Memory B cell (primary cell): ENCODE results near the gene ASIC2.

ENCODE experiments used
- ATAC-seq: fragments of 150-1000 bp; cut with Tn5 transposase; 2 replicates; pipeline ENCODE4 v1.10.0; 2021; ENCODE audit warnings: low read depth, mild to moderate bottlenecking, moderate library complexity
- DNase-seq, 2 donors: peaks; one replicate each; pipeline ENCODE4 v3.0.0; 2022; ENCODE audit warnings: low spot score in 2 of 2
- H3K27ac Mint-ChIP-seq: one replicate; pipeline ENCODE4 v1.8.0; 2022; ENCODE audit warnings: mild to moderate bottlenecking, moderate library complexity, mixed read lengths
- H3K27me3 Mint-ChIP-seq: one replicate; pipeline ENCODE4 v1.8.0; 2022; ENCODE audit warnings: mixed read lengths
- H3K36me3 Mint-ChIP-seq: one replicate; pipeline ENCODE4 v1.8.0; 2022; ENCODE audit warnings: mild to moderate bottlenecking, mixed read lengths
- H3K4me1 Mint-ChIP-seq: one replicate; pipeline ENCODE4 v1.8.0; 2022; ENCODE audit warnings: mixed read lengths
- H3K4me3 Mint-ChIP-seq: one replicate; pipeline ENCODE4 v1.8.0; 2022; ENCODE audit warnings: mild to moderate bottlenecking, moderate library complexity, mixed read lengths
- H3K9me3 Mint-ChIP-seq: one replicate; pipeline ENCODE4 v1.8.0; 2022; ENCODE audit warnings: mixed read lengths

ASIC2 gene

DNA sequence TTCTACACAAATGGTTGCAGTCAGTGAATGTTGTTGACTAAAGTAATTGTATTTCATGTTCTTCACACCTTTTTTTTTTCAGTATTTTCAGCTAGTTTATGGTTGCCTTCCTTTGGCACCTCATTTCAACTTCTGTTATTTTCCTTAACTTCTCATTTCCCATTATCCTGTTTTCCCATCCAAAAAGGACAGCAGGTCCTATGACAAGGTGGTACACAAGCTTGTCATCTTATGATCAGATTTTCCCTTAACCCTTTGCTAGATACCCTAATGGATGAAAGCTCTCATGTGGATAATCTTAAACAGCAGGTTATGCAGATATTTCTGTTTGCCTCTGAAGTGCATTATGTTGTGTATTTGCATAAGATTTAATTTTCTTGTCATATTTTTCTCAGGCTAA is 7.1 kb upstream of the ASIC2 start:
- peaks cover 8% of the 10 kb centered on the region for H3K27me3 Mint-ChIP-seq
- DNase-seq (no peak), ATAC-seq (no peak)
- no peak overlapping the region for H3K4me3 Mint-ChIP-seq
- no peaks in the 10 kb centered on the region for H3K4me1 Mint-ChIP-seq
- no peak overlapping the region for H3K27ac Mint-ChIP-seq
- H3K9me3 Mint-ChIP-seq = peaks cover 3% of the 10 kb centered on the region
- H3K36me3 Mint-ChIP-seq = peaks cover 1% of the 10 kb centered on the region

DNA sequence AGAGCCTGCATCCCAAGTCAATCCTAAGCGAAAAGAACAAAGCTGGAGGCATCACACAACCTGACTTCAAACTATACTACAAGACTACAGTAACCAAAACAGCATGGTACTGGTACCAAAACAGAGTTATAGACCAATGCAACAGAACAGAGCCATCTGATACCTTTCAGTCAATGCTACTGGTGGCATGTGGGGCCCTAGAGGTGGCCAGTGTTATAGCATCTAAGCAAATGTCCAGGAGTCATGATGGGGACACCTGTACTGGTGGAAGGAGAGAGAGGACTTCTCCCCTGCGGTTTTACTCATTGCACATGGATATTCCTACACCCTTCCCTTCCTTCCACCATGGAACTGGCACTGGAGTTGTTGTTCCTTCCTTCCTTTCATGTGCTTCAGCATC is 6.0 kb upstream of the ASIC2 start:
- Mint-ChIP-seq H3K27ac (no peak overlapping the region), H3K36me3 (peaks cover 1% of the 10 kb centered on the region), H3K4me3 (no peak overlapping the region), H3K4me1 (no peaks in the 10 kb centered on the region), H3K9me3 (peaks cover 3% of the 10 kb centered on the region), H3K27me3 (peaks cover 13% of the 10 kb centered on the region)
- ATAC-seq (no peak), DNase-seq (no peak)

DNA sequence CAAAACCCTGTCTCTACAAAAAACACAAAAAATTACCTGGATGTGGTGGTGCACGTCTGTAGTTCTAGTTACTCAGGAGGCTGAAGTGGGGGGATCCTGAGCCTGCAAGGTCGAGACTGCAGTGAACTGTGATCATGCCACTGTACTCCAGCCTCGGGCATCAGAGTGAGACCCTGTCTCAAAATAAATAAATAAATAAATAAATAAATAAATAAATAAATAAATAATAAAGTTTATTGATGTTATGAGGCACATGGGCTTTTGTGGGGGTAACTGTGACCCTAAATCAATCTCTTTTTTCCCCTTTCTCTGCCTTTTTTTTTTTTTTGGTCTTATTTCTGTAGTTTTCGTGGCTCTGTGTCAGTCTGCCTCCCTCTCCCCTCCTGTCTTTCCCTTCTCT is 4.5 kb upstream of the ASIC2 start:
- H3K27ac Mint-ChIP-seq = no peak overlapping the region
- DNase-seq (no peak), ATAC-seq (no peak)
- H3K9me3 Mint-ChIP-seq = peaks cover 3% of the 10 kb centered on the region
- peaks cover 5% of the 10 kb centered on the region for H3K4me1 Mint-ChIP-seq
- peaks cover 1% of the 10 kb centered on the region for H3K36me3 Mint-ChIP-seq
- peaks cover 18% of the 10 kb centered on the region for H3K27me3 Mint-ChIP-seq
- no peak overlapping the region for H3K4me3 Mint-ChIP-seq

DNA sequence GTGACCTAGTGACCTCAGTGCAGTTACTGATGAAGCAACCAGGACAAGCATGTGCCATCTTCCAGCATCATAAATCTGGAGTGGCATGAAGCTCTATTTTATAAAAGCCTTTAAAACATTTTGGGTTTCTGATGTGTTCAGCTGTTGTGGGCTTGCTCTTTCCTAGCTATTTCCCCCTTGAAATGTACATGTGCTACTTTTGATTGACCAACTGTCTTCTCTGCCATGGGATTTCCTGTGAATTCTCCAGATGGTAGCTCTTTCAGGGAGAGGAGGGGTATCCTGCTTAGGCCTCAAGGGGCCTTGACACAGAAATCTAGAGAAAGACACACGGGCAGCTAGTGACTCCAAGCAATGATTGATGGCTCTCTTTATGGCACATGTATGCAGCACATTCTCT is 1.9 kb upstream of the ASIC2 start:
- Mint-ChIP-seq H3K4me1 (peaks cover 10% of the 10 kb centered on the region), H3K27me3 (peaks cover 29% of the 10 kb centered on the region), H3K36me3 (peaks cover 2% of the 10 kb centered on the region), H3K9me3 (peaks cover 3% of the 10 kb centered on the region), H3K27ac (no peak overlapping the region), H3K4me3 (no peak overlapping the region)
- ATAC-seq (no peak), DNase-seq (no peak)

DNA sequence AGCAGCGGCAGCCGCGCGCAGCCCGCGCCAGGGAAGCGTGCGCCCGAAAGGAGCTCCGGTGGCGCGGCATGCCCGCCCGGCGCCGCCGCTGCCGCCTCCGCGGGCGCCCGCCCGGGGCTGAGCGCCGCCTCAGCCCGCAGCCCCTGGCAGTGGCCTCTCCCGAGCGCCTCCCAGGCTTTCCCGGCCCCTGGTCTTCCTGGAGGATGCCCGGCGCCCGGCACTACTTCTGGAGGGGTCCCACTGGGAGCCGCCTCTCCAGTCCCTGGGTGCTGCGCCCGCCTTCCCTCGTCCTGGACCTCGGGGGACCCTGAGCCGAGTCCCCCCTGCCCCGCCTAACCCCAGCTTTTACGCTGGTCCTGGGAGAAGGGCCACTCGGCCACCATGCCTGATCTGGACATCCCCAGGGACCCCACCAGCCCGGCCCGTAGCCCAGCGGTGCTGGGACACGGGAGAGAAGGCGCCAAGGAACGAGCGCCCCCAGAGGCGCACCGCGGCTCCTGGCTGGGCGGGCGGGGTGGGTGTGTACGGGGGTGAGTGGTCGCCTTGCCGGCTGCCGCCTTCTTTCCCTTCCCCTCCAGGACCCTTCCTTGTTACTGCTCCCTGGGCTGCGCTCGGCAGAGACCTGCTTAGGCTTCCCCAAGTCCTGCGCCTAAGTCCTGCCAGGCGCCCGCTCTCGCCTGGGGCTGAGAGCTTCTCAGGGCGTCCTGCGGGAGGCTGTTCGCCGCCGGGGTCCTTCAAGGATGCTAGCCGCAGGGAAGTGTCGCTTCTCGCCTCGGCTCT is 704 bp downstream of the ASIC2 start:
- no peak for ATAC-seq
- H3K36me3 Mint-ChIP-seq = peaks cover 2% of the 10 kb centered on the region
- H3K27me3 Mint-ChIP-seq = peaks cover 38% of the 10 kb centered on the region
- no peak overlapping the region for H3K27ac Mint-ChIP-seq
- H3K9me3 Mint-ChIP-seq = no peaks in the 10 kb centered on the region
- H3K4me3 Mint-ChIP-seq = no peak overlapping the region
- peaks cover 10% of the 10 kb centered on the region for H3K4me1 Mint-ChIP-seq
- no peak for DNase-seq

DNA sequence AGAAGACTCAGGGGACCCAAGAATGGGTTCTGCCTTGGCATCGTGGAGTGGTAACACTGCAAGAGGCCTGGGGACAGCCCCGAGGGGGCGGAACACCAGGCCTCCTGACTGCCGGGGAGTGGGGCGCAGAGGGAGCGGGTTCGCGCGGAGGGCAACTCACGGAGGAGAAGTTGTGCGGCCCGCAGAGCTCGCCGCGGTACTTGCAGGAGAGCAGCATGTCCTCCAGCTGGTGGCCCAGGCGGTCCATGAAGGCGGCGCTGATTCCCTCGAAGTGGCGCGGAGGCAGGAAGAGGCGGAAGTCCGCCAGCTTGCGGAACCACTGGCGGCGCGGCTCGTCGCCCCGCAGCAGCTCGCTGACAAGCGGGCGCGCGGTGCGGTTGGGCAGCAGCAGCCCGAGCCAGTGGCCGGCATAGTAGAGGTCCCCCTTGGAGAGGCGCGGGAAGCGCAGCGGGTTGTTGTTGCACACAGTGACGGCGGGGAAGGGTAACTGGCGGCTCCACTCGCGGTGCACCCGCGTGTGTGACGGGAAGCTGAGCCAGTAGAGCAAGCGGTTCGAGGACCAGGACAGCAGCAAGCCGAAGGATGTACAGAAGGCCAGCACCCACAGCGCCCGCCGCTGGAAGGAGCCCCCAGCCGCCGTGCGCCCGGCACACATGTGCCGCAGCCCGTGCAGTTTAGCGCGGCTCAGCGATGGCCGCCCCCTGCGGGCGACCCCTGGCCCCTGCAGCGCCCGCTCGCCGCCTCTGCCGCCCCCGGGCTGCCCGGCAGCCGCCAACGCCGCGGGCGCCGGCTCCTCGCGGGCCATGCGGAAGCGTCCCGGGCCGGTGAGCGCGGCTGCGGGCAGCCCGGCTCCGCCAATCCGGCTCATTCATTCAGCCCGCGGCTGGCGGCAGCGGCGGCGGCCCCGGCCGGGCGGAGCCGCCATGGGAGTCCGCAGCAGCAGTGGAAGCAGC is 1.6 kb downstream of the ASIC2 start:
- Mint-ChIP-seq H3K4me1 (peaks cover 10% of the 10 kb centered on the region), H3K4me3 (peak overlapping the region; percentile 63), H3K27me3 (peaks cover 38% of the 10 kb centered on the region), H3K9me3 (no peaks in the 10 kb centered on the region), H3K36me3 (peaks cover 2% of the 10 kb centered on the region), H3K27ac (no peak overlapping the region)
- ATAC-seq (no peak), DNase-seq (no peak)

DNA sequence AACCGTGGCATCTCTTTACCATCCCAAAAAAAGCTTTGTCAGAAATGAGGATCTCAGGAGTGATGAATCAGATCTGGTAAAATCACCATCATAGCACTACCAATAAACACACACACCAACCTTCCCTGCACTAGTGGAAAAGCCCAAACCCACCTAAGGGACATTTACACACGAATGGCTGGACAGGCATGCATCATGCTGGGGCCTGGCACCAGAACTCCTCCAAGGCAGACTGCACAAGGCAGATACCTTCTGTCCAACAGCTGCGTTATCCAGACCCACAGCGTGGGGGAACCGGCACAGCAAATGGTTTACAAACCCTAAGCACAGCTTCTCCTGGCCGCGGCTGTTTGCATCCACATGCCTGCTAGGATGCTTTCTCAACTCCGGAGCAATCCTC is 2.8 kb downstream of the ASIC2 start:
- ATAC-seq = no peak
- peaks cover 2% of the 10 kb centered on the region for H3K36me3 Mint-ChIP-seq
- no peak overlapping the region for H3K4me3 Mint-ChIP-seq
- no peak for DNase-seq
- H3K27me3 Mint-ChIP-seq = peaks cover 36% of the 10 kb centered on the region
- H3K4me1 Mint-ChIP-seq = peaks cover 10% of the 10 kb centered on the region
- H3K9me3 Mint-ChIP-seq = no peaks in the 10 kb centered on the region
- no peak overlapping the region for H3K27ac Mint-ChIP-seq

DNA sequence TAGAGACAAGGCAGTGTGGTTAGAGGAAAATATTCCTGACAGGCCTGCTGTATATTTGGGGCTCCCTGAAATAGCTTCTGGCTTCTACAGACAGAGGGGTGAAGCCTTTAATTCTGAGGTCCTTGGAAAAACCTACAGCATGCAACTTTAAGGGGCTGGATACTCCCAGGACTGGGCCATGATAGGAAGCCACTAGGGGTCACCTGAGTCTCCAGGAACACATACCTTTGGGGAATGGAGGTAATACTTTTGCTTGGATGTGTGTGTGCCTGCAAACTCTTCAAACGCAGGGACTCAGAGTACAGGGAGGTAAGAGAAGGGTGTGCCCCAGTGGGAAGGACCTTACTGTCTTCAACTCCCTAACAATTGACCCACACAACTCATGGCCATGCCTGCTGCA is 4.1 kb downstream of the ASIC2 start:
- H3K4me3 Mint-ChIP-seq = no peak overlapping the region
- peaks cover 27% of the 10 kb centered on the region for H3K27me3 Mint-ChIP-seq
- peaks cover 2% of the 10 kb centered on the region for H3K36me3 Mint-ChIP-seq
- DNase-seq = no peak
- ATAC-seq = no peak
- H3K4me1 Mint-ChIP-seq = peaks cover 10% of the 10 kb centered on the region
- H3K27ac Mint-ChIP-seq = no peak overlapping the region
- no peaks in the 10 kb centered on the region for H3K9me3 Mint-ChIP-seq

DNA sequence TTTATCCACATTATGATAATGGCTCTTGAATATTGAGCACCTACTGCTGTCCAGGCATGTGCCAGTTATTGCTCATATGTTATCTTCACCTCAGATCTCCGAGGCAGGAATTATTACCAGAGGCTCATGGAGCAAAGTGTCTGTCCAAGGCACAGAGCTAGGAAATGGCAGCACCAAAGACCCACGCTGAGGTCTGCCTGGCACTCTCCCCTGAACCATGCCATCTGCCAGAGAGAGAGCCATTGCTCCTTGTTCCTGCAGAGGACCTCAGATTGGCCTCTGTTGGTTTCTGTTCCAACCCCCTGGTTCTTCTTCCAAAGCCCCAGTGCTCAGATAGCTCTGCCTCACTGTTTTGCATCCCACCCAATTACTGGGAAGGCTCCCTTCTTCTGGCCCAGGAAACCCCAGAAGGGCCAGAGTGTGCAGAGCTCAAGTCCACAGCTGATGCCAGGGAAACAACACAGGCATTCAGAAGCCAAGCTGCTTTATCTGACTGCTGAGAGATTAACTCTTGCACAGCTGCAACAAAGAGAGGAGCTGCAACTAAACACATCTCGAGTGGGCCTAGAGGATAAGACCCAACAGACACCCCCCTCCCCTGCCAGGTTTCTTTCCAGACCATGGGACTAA is 5.9 kb downstream of the ASIC2 start:
- no peaks in the 10 kb centered on the region for H3K9me3 Mint-ChIP-seq
- DNase-seq (no peak), ATAC-seq (no peak)
- H3K4me1 Mint-ChIP-seq = peaks cover 6% of the 10 kb centered on the region
- H3K36me3 Mint-ChIP-seq = peaks cover 2% of the 10 kb centered on the region
- H3K27me3 Mint-ChIP-seq = peaks cover 21% of the 10 kb centered on the region
- H3K27ac Mint-ChIP-seq = no peak overlapping the region
- no peak overlapping the region for H3K4me3 Mint-ChIP-seq

DNA sequence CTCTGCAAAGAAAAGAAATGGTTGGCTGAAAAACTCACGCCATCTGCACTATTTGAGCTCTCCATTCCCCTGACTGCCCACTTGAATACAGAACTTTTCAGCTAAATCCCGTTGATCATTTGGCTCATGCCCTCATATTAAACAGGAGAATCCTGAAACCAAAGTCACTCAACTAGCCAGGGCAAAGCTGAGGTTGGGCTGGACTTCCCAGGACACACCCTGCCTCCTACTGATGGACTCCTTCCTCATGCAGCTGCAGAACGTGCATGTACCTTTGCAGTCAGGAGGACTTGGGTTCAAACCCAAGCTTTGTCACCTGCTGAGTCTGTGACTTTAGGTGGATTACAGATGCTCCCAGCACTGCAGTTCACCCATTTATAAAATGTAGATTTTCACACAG is 7.7 kb downstream of the ASIC2 start:
- Mint-ChIP-seq H3K27ac (no peak overlapping the region), H3K27me3 (peaks cover 14% of the 10 kb centered on the region), H3K36me3 (no peaks in the 10 kb centered on the region), H3K4me1 (no peaks in the 10 kb centered on the region), H3K4me3 (no peak overlapping the region), H3K9me3 (no peaks in the 10 kb centered on the region)
- ATAC-seq = no peak
- DNase-seq = no peak

DNA sequence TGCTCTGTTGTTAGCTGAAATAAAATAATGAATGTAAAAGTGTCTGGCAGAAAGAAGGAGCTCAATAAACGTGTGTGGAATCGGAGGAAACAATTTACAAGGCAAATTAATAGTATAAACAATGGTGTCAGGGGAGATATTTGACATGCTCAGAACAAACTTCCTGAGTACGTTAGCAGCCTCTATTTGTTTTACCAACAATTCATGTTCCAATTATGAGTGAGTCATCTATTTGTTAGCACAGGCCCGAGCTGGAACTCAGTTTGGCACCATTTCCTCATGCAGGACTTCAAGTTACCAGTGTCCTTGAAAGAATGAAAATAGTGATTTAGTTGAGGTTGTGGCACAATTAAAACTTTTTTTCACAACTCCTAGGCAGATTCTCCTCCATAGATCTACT is 9.1 kb downstream of the ASIC2 start:
- no peak for ATAC-seq

DNA sequence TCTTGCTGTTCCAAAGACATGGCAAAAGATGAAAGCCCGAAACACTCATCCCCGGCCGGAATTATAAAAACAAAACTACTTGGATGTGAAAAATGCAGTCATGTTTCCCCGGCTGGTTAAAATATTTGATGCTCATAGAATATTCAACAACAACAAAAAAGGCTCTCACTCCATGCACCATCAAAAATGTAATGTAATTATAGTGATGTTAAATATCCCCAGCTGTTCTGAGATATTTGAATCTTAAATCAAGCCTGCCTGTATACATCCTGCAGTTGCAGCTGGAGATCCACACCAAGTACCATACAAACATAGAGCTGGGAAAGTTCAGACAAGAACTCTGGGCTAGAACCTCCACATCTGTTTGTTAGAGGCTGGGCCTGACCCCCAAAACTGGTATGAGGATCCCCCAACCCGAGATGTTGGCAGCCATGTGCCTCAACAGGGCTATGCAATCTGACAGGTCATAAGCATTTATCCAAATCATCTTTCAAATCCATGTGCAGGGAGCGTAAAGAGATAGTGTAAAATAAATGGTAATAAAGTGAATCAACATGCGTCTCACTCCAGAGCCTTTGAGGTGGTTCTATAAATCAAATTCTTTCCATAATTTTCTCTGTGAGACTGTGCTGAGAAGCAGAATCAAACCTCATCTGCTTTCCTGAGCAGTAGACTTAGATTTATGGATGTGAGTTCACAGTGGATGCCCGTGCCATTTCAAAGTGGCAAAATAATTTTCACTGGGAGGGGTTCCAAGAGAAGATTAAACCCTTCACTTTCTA is 12.7 kb downstream of the ASIC2 start:
- Mint-ChIP-seq H3K27ac (no peak overlapping the region), H3K27me3 (peaks cover 13% of the 10 kb centered on the region), H3K4me1 (no peaks in the 10 kb centered on the region), H3K36me3 (no peaks in the 10 kb centered on the region), H3K9me3 (peaks cover 1% of the 10 kb centered on the region), H3K4me3 (no peak overlapping the region)
- no peak for DNase-seq
- no peak for ATAC-seq

More for the DNA sequence above, 9.1 kb downstream of the ASIC2 start:
- H3K4me1 Mint-ChIP-seq = no peaks in the 10 kb centered on the region
- no peaks in the 10 kb centered on the region for H3K9me3 Mint-ChIP-seq
- H3K36me3 Mint-ChIP-seq = no peaks in the 10 kb centered on the region
- H3K27me3 Mint-ChIP-seq = peaks cover 10% of the 10 kb centered on the region
- no peak overlapping the region for H3K4me3 Mint-ChIP-seq
- no peak overlapping the region for H3K27ac Mint-ChIP-seq
- no peak for DNase-seq

DNA sequence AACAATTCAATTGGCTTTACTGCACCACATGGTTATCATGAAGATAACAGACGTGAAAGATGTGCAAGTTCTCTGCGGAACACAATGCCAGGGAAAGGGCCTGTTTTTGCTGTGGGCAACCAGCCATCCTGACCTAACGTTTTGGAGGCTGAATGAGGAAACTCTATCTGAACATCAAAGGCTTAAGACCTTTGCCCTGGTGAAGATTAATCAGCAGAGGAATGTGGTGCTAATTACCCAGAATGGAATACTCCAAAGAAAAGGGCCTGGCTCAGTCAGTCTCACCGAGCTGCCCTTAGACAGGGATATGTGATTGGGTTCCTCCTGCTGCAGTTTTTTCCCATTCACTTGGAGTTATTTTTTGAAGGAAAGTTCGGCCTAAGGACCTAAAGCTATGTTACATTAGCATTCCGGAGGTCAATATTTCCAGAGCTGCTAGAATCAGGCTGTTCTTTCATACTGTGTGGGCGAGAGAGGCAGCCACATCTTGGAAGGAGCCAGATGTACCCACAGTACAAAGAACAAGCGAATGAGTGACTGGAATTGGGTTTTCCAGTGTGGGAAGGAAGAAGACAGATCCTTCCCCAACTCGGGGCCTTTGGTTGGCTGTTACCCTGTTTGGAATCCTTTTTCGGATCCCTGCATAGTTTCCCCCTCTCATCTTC is 15.5 kb downstream of the ASIC2 start:
- no peak for ATAC-seq
- Mint-ChIP-seq H3K27me3 (peaks cover 13% of the 10 kb centered on the region), H3K4me3 (no peak overlapping the region), H3K9me3 (peaks cover 1% of the 10 kb centered on the region), H3K36me3 (no peaks in the 10 kb centered on the region), H3K27ac (no peak overlapping the region), H3K4me1 (no peaks in the 10 kb centered on the region)
- no peak for DNase-seq
